Stimulated activated naive CD8-positive, alpha-beta T cell treated with anti-CD3 and anti-CD28 coated beads, Interleukin-15, amount 100 ng/mL, for 72 hours (primary cell): Measurements from ENCODE around the gene HAGHL.
"Not testable (repeated sequence)": the region's sequence is repeated elsewhere in the genome, so short reads cannot be mapped to it uniquely, and the experiment has no call there.

Source experiments
- ATAC-seq: fragments of 150-1000 bp; cut with Tn5 transposase; 2 replicates; pipeline ENCODE4 v1.10.0; 2021; ENCODE audit warnings: mild to moderate bottlenecking, moderate library complexity
- DNase-seq, 2 donors: peaks; one replicate each; pipeline ENCODE4 v3.0.0; 2021 to 2022
- H3K27ac Mint-ChIP-seq, 2 donors: one replicate each; pipeline ENCODE4 v1.8.0; 2022; ENCODE audit warnings: mild to moderate bottlenecking in 2 of 2, mixed read lengths in 2 of 2, moderate library complexity in 2 of 2
- H3K27me3 Mint-ChIP-seq: one replicate; pipeline ENCODE4 v1.8.0; 2022; ENCODE audit warnings: mixed read lengths
- H3K4me1 Mint-ChIP-seq: one replicate; pipeline ENCODE4 v1.8.0; 2022; ENCODE audit warnings: mild to moderate bottlenecking, mixed read lengths
- H3K4me3 Mint-ChIP-seq, 2 donors: one replicate each; pipeline ENCODE4 v1.8.0; 2022; ENCODE audit warnings: mild to moderate bottlenecking in 2 of 2, mixed read lengths in 2 of 2, moderate library complexity in 1 of 2
- H3K9me3 Mint-ChIP-seq, 2 donors: one replicate each; pipeline ENCODE4 v1.8.0; 2022; ENCODE audit warnings: mixed read lengths in 2 of 2

The HAGHL gene

GRCh38 chr16:711548-712320 lies 15.2 kb upstream of the HAGHL start:
- Mint-ChIP-seq H3K27me3 (peaks cover 67% of the 10 kb centered on the region), H3K4me1 (peaks cover 25% of the 10 kb centered on the region), H3K9me3 (no peaks in the 10 kb centered on the region), H3K4me3 (no peak overlapping the region), H3K27ac (no peak overlapping the region)
- peak; percentile 64 for ATAC-seq
- DNase-seq: peak; percentile 81 to 84

GRCh38 chr16:712740-713250 lies 14.1 kb upstream of the HAGHL start:
- ATAC-seq, H3K4me3 Mint-ChIP-seq, H3K27ac Mint-ChIP-seq: not testable (repeated sequence)

DNA sequence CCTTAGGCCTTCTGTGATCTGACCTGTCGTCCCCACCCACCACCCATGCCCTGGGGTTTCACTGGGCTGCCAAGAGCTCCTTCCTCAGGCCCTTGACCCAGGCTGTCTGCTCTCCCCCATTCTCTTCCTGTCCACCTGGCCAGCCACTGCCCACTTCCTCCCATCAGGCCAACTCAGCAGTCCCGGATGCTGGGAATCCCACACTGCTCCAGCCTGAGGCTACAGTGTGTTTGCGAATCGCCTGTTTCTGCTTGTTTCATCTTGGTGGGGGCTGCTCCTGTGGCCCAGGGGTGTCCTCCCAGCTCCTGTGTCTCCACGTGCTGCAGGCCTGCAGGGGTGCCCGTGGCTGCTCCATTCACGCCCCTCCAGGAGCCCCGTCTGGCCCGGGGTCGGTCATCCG lies 12.8 kb upstream of the HAGHL start:
- DNase-seq (no peak), ATAC-seq (no peak)
- Mint-ChIP-seq H3K4me3 (peak overlapping the region in 1 of 2 donors; percentile 44), H3K4me1 (peaks cover 33% of the 10 kb centered on the region), H3K27me3 (peaks cover 44% of the 10 kb centered on the region), H3K27ac (no peak overlapping the region), H3K9me3 (no peaks in the 10 kb centered on the region)

More at GRCh38 chr16:712740-713250, 14.1 kb upstream of the HAGHL start:
- Mint-ChIP-seq H3K27me3 (peaks cover 57% of the 10 kb centered on the region), H3K4me1 (peaks cover 26% of the 10 kb centered on the region)
- not testable (repeated sequence) for H3K9me3 Mint-ChIP-seq
- DNase-seq: peak in 1 of 2 donors; percentile 72

- DNase-seq: peak; percentile 87 to 89
- ATAC-seq: peak; percentile 83
- Mint-ChIP-seq H3K9me3 (no peaks in the 10 kb centered on the region), H3K27ac (no peak within 1 kb of the TSS), H3K27me3 (peaks cover 36% of the 10 kb centered on the region), H3K4me1 (peaks cover 40% of the 10 kb centered on the region), H3K4me3 (peak within 1 kb of the TSS; percentile 76 to 86)
These were observed 12.1 kb upstream of the HAGHL start, which contains the start of gene METRN for GRCh38 chr16:714558-715476. TSS of gene METRN (plus strand) at chr16:715118. CDS start at chr16:715290, 172 bp downstream.

DNA sequence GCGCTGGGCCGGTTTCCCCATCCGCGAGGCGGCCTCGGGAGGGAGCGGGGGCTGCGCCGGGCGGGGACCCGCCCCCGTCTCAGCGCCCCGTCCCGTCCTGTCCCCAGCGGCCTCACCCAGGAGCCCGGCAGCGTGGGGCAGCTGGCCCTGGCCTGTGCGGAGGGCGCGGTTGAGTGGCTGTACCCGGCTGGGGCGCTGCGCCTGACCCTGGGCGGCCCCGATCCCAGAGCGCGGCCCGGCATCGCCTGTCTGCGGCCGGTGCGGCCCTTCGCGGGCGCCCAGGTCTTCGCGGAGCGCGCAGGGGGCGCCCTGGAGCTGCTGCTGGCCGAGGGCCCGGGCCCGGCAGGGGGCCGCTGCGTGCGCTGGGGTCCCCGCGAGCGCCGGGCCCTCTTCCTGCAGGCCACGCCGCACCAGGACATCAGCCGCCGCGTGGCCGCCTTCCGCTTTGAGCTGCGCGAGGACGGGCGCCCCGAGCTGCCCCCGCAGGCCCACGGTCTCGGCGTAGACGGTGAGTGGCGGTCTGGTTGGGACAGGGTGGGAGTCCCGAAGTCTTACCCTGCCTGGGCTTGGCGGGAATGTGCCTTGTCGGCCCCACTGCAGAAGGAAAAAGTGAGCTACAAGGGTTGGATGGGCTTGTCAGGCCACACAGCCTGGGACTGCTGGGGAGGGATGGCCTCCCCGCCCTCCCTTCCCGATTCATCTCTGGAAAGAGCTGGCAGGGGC lies 11.3 kb upstream of the HAGHL start:
- Mint-ChIP-seq H3K4me3 (peak overlapping the region; percentile 76 to 86), H3K27ac (no peak overlapping the region), H3K27me3 (peaks cover 28% of the 10 kb centered on the region), H3K4me1 (peaks cover 47% of the 10 kb centered on the region), H3K9me3 (no peaks in the 10 kb centered on the region)
- DNase-seq: peak in 1 of 2 donors; percentile 39
- peak; percentile 37 for ATAC-seq

- DNase-seq (no peak), ATAC-seq (no peak)
- no peak overlapping the region for H3K27ac Mint-ChIP-seq
- H3K9me3 Mint-ChIP-seq: no peaks in the 10 kb centered on the region
- H3K27me3 Mint-ChIP-seq: peaks cover 23% of the 10 kb centered on the region
- peak overlapping the region; percentile 76 to 86 for H3K4me3 Mint-ChIP-seq
- H3K4me1 Mint-ChIP-seq: peaks cover 47% of the 10 kb centered on the region
These were observed 10.7 kb upstream of the HAGHL start for GRCh38 chr16:716200-716568.

DNA sequence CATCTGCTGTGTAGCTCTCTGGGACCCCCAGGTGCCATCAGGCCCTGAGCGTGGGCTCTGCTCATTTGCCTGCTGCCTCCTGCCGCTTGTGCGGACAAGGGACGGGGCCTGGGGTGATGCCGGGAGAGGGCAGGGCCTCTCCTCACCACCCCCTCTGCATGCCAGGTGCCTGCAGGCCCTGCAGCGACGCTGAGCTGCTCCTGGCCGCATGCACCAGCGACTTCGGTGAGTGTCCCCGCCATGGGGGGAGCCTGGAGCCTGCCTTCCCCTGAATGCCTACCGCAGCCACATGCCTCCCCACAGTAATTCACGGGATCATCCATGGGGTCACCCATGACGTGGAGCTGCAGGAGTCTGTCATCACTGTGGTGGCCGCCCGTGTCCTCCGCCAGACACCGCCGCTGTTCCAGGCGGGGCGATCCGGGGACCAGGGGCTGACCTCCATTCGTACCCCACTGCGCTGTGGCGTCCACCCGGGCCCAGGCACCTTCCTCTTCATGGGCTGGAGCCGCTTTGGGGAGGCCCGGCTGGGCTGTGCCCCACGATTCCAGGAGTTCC lies 10.1 kb upstream of the HAGHL start:
- H3K27ac Mint-ChIP-seq: no peak overlapping the region
- H3K4me1 Mint-ChIP-seq: peaks cover 49% of the 10 kb centered on the region
- peaks cover 16% of the 10 kb centered on the region for H3K27me3 Mint-ChIP-seq
- no peaks in the 10 kb centered on the region for H3K9me3 Mint-ChIP-seq
- no peak for ATAC-seq
- H3K4me3 Mint-ChIP-seq: peak overlapping the region; percentile 76 to 86
- DNase-seq: no peak

DNA sequence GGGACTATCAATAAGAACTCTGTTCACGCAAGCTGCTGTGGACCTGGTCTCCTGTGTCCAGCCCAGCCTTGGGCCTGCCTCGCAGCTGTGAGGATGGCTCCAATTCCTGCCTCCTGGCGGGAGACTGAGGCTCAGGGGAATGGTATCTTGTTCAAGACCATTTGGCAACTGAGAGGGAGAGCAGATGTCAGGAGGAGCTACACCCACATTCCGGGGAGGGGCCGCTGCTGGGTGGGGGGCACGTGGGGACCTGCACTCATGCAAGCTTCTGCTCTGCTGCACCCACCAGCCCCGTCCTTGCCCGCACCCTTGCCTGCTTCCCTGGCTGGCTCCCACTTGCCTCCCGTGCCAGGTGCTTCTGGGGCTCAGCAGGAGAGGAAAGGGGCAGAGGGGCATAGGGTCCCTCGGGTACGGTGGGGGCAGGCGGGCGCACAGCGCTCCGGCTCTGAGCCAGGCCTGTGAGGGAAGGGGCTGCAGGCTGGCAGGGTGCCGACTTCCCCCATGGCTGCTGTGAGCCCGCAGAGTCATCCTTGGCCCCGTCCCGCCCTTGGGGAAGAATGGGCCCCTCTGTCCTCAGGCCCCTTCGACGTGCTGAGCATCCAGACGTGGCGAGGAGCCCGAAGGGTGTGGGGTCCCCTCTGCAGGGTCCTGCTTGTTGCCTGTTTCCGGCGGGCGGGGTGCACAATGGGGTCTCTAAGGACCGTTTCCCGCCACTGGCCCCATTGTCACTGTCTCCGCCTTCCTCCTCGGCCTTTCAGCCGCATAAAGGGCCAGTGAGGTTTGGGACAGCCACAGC lies 9.3 kb upstream of the HAGHL start:
- Mint-ChIP-seq H3K4me1 (peaks cover 55% of the 10 kb centered on the region), H3K9me3 (no peaks in the 10 kb centered on the region), H3K27me3 (peaks cover 13% of the 10 kb centered on the region), H3K4me3 (no peak overlapping the region), H3K27ac (no peak overlapping the region)
- ATAC-seq: no peak
- no peak for DNase-seq

DNA sequence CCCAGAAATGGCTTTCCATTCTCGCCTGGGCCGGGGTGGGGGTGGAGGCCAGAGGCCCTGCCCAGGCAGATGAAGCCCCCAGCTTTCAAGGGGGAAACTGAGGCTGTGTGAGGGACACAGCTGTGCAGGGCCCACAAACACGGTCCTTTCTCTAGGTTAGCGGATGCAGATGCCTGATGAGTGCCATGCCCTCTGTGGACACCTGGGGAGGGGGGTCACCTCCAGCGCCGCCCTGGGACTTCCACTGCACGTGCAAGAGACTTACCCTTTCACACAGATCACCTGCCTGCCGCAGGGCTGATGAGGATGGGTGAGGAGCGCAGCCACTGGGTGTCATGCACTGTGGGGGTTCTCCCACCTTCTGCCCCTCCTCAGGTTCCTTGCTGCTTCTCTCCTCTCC lies 8.5 kb upstream of the HAGHL start:
- Mint-ChIP-seq H3K27ac (no peak overlapping the region), H3K27me3 (peaks cover 8% of the 10 kb centered on the region), H3K9me3 (no peaks in the 10 kb centered on the region), H3K4me1 (peaks cover 59% of the 10 kb centered on the region), H3K4me3 (no peak overlapping the region)
- DNase-seq (no peak), ATAC-seq (no peak)

- H3K9me3 Mint-ChIP-seq: no peaks in the 10 kb centered on the region
- DNase-seq (no peak), ATAC-seq (no peak)
- H3K4me3 Mint-ChIP-seq: peak overlapping the region; percentile 87 to 95
- H3K27me3 Mint-ChIP-seq: peaks cover 5% of the 10 kb centered on the region
- no peak overlapping the region for H3K27ac Mint-ChIP-seq
- H3K4me1 Mint-ChIP-seq: peaks cover 62% of the 10 kb centered on the region
These were observed 8.0 kb upstream of the HAGHL start for GRCh38 chr16:718922-719321.

GRCh38 chr16:719815-720446 lies 7.0 kb upstream of the HAGHL start:
- Mint-ChIP-seq H3K4me3 (peak overlapping the region; percentile 87 to 95), H3K27ac (peak overlapping the region; percentile 82 to 93), H3K4me1 (peaks cover 55% of the 10 kb centered on the region), H3K9me3 (no peaks in the 10 kb centered on the region), H3K27me3 (no peaks in the 10 kb centered on the region)
- DNase-seq: no peak
- ATAC-seq: no peak

DNA sequence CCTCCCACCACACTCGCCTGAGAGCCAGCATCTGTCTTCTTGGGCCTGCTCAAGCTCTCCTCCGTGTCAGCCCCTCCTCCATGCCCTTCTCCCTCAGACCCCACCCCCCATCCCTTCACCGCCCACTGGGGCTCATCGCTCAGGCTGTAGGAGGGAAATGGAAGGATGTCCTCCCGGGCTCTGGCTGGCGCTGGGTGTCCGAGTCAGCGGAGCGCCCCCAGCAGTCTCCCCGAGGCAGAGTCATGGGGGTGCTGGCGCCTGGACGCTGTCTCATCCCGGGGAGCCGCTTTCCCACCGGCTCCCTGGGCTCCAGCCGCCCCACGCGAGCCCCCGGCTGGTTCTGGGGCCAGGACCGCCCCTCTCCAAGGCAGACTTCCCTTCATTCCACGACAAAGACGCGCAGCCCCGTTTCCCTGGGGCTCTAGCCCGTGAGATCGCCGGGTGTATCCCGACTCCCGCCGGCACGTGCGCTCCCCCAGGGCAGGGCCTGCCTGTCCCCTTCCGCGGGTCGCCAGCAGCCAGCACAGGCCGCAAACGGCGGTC lies 6.4 kb upstream of the HAGHL start:
- H3K27me3 Mint-ChIP-seq: no peaks in the 10 kb centered on the region
- peak overlapping the region; percentile 82 to 93 for H3K27ac Mint-ChIP-seq
- H3K4me3 Mint-ChIP-seq: peak overlapping the region; percentile 87 to 95
- ATAC-seq (peak; percentile 47), DNase-seq (peak; percentile 64 to 70)
- H3K4me1 Mint-ChIP-seq: peaks cover 60% of the 10 kb centered on the region
- H3K9me3 Mint-ChIP-seq: no peaks in the 10 kb centered on the region

GRCh38 chr16:720990-721764 lies 5.7 kb upstream of the HAGHL start, which contains the start of gene ANTKMT:
TSS of gene ANTKMT (plus strand) at chr16:721146. CDS start at chr16:721275, 129 bp downstream.
- Mint-ChIP-seq H3K4me1 (peaks cover 64% of the 10 kb centered on the region), H3K4me3 (peak within 1 kb of the TSS; percentile 87 to 95), H3K9me3 (no peaks in the 10 kb centered on the region), H3K27ac (peak within 1 kb of the TSS; percentile 82 to 93), H3K27me3 (no peaks in the 10 kb centered on the region)
- DNase-seq: peak; percentile 87 to 92
- ATAC-seq: peak; percentile 82
